HCT116 (cell line): ENCODE measurements around the gene CLN3. TPM values are rescaled to one million over a fixed set of nuclear protein-coding genes. Genes with fewer than 3 reads are reported as not detected.

Experiments
- ATAC-seq: fragments of 200-7000 bp; cut with Tn5 transposase; 2 replicates; pipeline ENCODE4 v1.9.1; 2020; ENCODE audit warnings: mild to moderate bottlenecking, moderate library complexity
- BruUV-seq: library from RNA; stranded (reverse); fragments of 400-500 nt; replicated peaks from 2 replicates; lab custom pipeline; 2021; lab: Mats Ljungman, UMichigan
- CTCF ChIA-PET: fragments of 300-600 bp; sonication (Branson Sonifier 250); formaldehyde crosslinking; loops from one replicate; lab custom pipeline; 2021; ENCODE audit warnings: antibody characterized with exemption; lab: Charles Lee
- POLR2A ChIA-PET: fragments of 300-600, 350-600 bp; sonication (Branson Sonifier 250); formaldehyde crosslinking; loops from one replicate; lab custom pipeline; 2021; ENCODE audit warnings: antibody characterized with exemption; lab: Charles Lee
- RAD21 ChIA-PET, 2 experiments: fragments of 300-600 bp; sonication (Branson Sonifier 250); formaldehyde crosslinking; loops; one replicate each; lab custom pipeline; 2023; ENCODE audit warnings: low total read pairs in 2 of 2; ENCODE audit not compliant: uncharacterized antibody in 2 of 2, unreplicated experiment in 2 of 2, low non-redundant PET in 1 of 2; lab: Charles Lee
- DNase-seq: peaks from one replicate; pipeline ENCODE4 v3.0.0-alpha.2; 2010; ENCODE audit warnings: low read depth, low spot score
- H2AFZ ChIP-seq: fragments of 200-600 bp; shearing (Covaris generic), sonication (generic); 2 replicates; pipeline ENCODE4 v1.6.1; 2017; ENCODE audit warnings: low read depth, mixed run types, mixed read lengths, antibody characterized with exemption, low read length; ENCODE audit not compliant: poor library complexity, severe bottlenecking
- H3K27ac ChIP-seq: 2 replicates; pipeline ENCODE4 v1.5.1; 2012; ENCODE audit warnings: low read depth, low read length
- H3K27me3 ChIP-seq: fragments of 200-600 bp; sonication (generic); 2 replicates; pipeline ENCODE4 v1.6.1; 2016; ENCODE audit warnings: mixed run types, low read length, mixed read lengths; ENCODE audit not compliant: insufficient read depth
- H3K36me3 ChIP-seq, 2 experiments: fragments of 200-500 bp in 1 of 2; fragments of 200-600 bp in 1 of 2; sonication (Bioruptor generic) in 1 of 2; sonication (generic) in 1 of 2; 2 replicates each; pipeline versions ENCODE4 v1.5.1 to v1.6.1; 2014 to 2016; ENCODE audit warnings: low read length in 2 of 2, inconsistent platforms in 1 of 2, mixed read lengths in 1 of 2, mixed run types in 1 of 2; ENCODE audit not compliant: insufficient read depth in 2 of 2, control insufficient read depth in 1 of 2
- H3K4me1 ChIP-seq, 2 experiments: fragments of 200-600 bp in 1 of 2; sonication (generic) in 1 of 2; 2 replicates each; pipeline versions ENCODE4 v1.5.1 to v1.6.1; 2012 to 2017; ENCODE audit warnings: low read length in 2 of 2, inconsistent platforms in 1 of 2, mild to moderate bottlenecking in 1 of 2, mixed read lengths in 1 of 2, mixed run types in 1 of 2, moderate library complexity in 1 of 2; ENCODE audit not compliant: insufficient read depth in 2 of 2, control insufficient read depth in 1 of 2
- H3K4me2 ChIP-seq: fragments of 200-600 bp; sonication (generic); 2 replicates; pipeline ENCODE4 v1.6.1; 2017; ENCODE audit warnings: mixed run types, low read length, mixed read lengths
- H3K4me3 ChIP-seq, 2 experiments: fragments of 200-600 bp in 1 of 2; sonication (generic) in 1 of 2; replicated peaks in 1 of 2; 2 replicates each; pipeline ENCODE4 v1.5.1; 2011 to 2016; ENCODE audit warnings: low read length in 2 of 2, control low read depth in 1 of 2, low read depth in 1 of 2, mild to moderate bottlenecking in 1 of 2, mixed read lengths in 1 of 2, mixed run types in 1 of 2
- H3K79me2 ChIP-seq: fragments of 200-600 bp; sonication (generic); 2 replicates; pipeline ENCODE4 v1.6.1; 2017; ENCODE audit warnings: mild to moderate bottlenecking, mixed run types, low read length, moderate library complexity, mixed read lengths; ENCODE audit not compliant: insufficient read depth
- H3K9ac ChIP-seq: fragments of 200-600 bp; sonication (generic); 2 replicates; pipeline ENCODE4 v1.6.1; 2016; ENCODE audit warnings: low read length, mixed read lengths
- H3K9me2 ChIP-seq: fragments of 200-600 bp; sonication (generic), shearing (Covaris generic); 2 replicates; pipeline ENCODE4 v1.6.1; 2017; ENCODE audit warnings: mixed run types, mild to moderate bottlenecking, moderate library complexity; ENCODE audit not compliant: insufficient read depth
- H3K9me3 ChIP-seq, 2 experiments: fragments of 200-500 bp in 1 of 2; fragments of 200-600 bp in 1 of 2; sonication (Bioruptor generic) in 1 of 2; sonication (generic) in 1 of 2; 2 replicates each; pipeline ENCODE4 v1.6.1; 2014 to 2017; ENCODE audit warnings: low read length in 2 of 2, mixed read lengths in 2 of 2, inconsistent platforms in 1 of 2, low read depth in 1 of 2, mild to moderate bottlenecking in 1 of 2, mixed run types in 1 of 2, moderate library complexity in 1 of 2; ENCODE audit not compliant: control insufficient read depth in 1 of 2, insufficient read depth in 1 of 2
- H4K20me1 ChIP-seq: fragments of 200-600 bp; sonication (generic), shearing (Covaris generic); 2 replicates; pipeline ENCODE4 v1.6.1; 2017; ENCODE audit warnings: mixed run types, mild to moderate bottlenecking, moderate library complexity; ENCODE audit not compliant: insufficient read depth
- CBX3 ChIP-seq: IDR thresholded peaks from 2 replicates; pipeline ENCODE4 v1.6.1; 2012; ENCODE audit warnings: low read depth
- CEBPB ChIP-seq: IDR thresholded peaks from 2 replicates; pipeline ENCODE4 v1.6.1; 2012; ENCODE audit warnings: low read depth
- CTCF ChIP-seq, 3 experiments: fragments of 200-600 bp in 1 of 3; sonication (generic) in 1 of 3; IDR thresholded peaks in 2 of 3; conservative IDR thresholded peaks in 1 of 3; 2 replicates each; pipeline ENCODE4 v1.5.1; 2012 to 2017; ENCODE audit warnings: low read depth in 2 of 3, low read length in 2 of 3, antibody characterized with exemption in 1 of 3, borderline replicate concordance in 1 of 3, control low read depth in 1 of 3, mild to moderate bottlenecking in 1 of 3, mixed read lengths in 1 of 3, mixed run types in 1 of 3, moderate library complexity in 1 of 3; ENCODE audit not compliant: insufficient read depth in 1 of 3
- EGR1 ChIP-seq: IDR thresholded peaks from 2 replicates; pipeline ENCODE4 v1.6.1; 2012; ENCODE audit warnings: low read depth
- ELF1 ChIP-seq: IDR thresholded peaks from 2 replicates; pipeline ENCODE4 v1.6.1; 2012; ENCODE audit warnings: low read depth, borderline replicate concordance
- EZH2 ChIP-seq: fragments of 200-600 bp; sonication (generic); IDR thresholded peaks from 2 replicates; pipeline ENCODE4 v1.6.1; 2017; ENCODE audit warnings: antibody characterized with exemption, mixed run types
- EZH2phosphoT487 ChIP-seq: fragments of 200-600 bp; IDR thresholded peaks from 2 replicates; pipeline ENCODE4 v1.6.1; 2018; ENCODE audit warnings: antibody characterized with exemption, borderline replicate concordance
- POLR2A ChIP-seq: IDR thresholded peaks from 2 replicates; pipeline ENCODE4 v1.7.0; 2011; ENCODE audit warnings: borderline replicate concordance; ENCODE audit not compliant: insufficient read depth, insufficient read length; ENCODE audit errors: extremely low read depth
- SP1 ChIP-seq: IDR thresholded peaks from 2 replicates; pipeline ENCODE4 v1.6.1; 2012; ENCODE audit warnings: low read depth
- TCF7L2 ChIP-seq: IDR thresholded peaks from 2 replicates; pipeline ENCODE4 v1.7.0; 2011; ENCODE audit warnings: borderline replicate concordance, inconsistent platforms; ENCODE audit not compliant: insufficient read depth, insufficient read length; ENCODE audit errors: extremely low read depth
- YY1 ChIP-seq: IDR thresholded peaks from 2 replicates; pipeline ENCODE4 v1.6.1; 2011; ENCODE audit warnings: low read length, low read depth, moderate library complexity, mild to moderate bottlenecking; ENCODE audit not compliant: insufficient replicate concordance; ENCODE audit errors: extremely low read depth
- ZBTB33 ChIP-seq: IDR thresholded peaks from 2 replicates; pipeline ENCODE4 v1.6.1; 2011; ENCODE audit warnings: mild to moderate bottlenecking, low read length, moderate library complexity; ENCODE audit not compliant: insufficient replicate concordance; ENCODE audit errors: extremely low read depth
- intact Hi-C: fragments of 100-400 bp; cut with micrococcal nuclease; formaldehyde crosslinking; loops from 2 replicates; pipeline ENCODE4 v1.10.0; 2022
- total RNA-seq: library from RNA; stranded (reverse); gene quantifications from one replicate; pipeline ENCODE4 v1.2.1, GENCODE V29; 2021; ENCODE audit not compliant: unreplicated experiment

The CLN3 gene
- total RNA-seq, 1 experiment from 2014 or later = 19.9 TPM

- peak; percentile 51; the same call in 1 of the 2 replicates for ATAC-seq
- RAD21 ChIA-PET = no interaction called here
- POLR2A ChIA-PET = no interaction called here
Observed at GRCh38 chr16:28503470-28504259, 11.8 kb upstream of the CLN3 start.

More at GRCh38 chr16:28503470-28504259, 11.8 kb upstream of the CLN3 start:
- CTCF ChIA-PET = no interaction called here
- Histone ChIP-seq H3K4me1 (peaks cover 18 to 31% of the 10 kb centered on the region in 2 experiments), H2AFZ (no peak overlapping the region), H3K27me3 (no peaks in the 10 kb centered on the region), H3K4me3 (no peak overlapping the region), H3K9me2 (no peaks in the 10 kb centered on the region), H4K20me1 (no peaks in the 10 kb centered on the region), H3K27ac (no peak overlapping the region; the same call in 1 of the 2 replicates), H3K79me2 (no peaks in the 10 kb centered on the region), H3K36me3 (no peaks in the 10 kb centered on the region), H3K9ac (no peak overlapping the region), H3K9me3 (no peaks in the 10 kb centered on the region), H3K4me2 (peak overlapping the region; percentile 47)
- intact Hi-C loops = no loop called here
- no TSS peak for BruUV-seq
- peak; percentile 29 for DNase-seq
- TF ChIP-seq POLR2A (no peak), ZBTB33 (no peak), CEBPB (no peak), CTCF (IDR thresholded peaks at IDR 0.05 in 2 of 3, conservative IDR thresholded peaks at IDR 0.05 in 1 of 3; ENCODE audit: borderline replicate concordance in 1 of 3, insufficient read depth in 1 of 3, low read depth in 2 of 3, low read length in 2 of 3) (no peak), EZH2phosphoT487 (no peak), EGR1 (no peak), ELF1 (no peak), YY1 (no peak), SP1 (no peak), TCF7L2 (no peak), EZH2 (no peak), CBX3 (no peak)
